Brain microvascular endothelial cell (primary cell): ENCODE results near the gene ITIH4.

Experiments used
- DNase-seq: peaks from one replicate; pipeline ENCODE4 v3.0.0-alpha.2; 2020
- H3K27ac ChIP-seq: fragments of 250-450 bp; sonication (Bioruptor Pico); 2 replicates; pipeline ENCODE4 v1.5.1; 2020; ENCODE audit warnings: mild to moderate bottlenecking, moderate library complexity
- H3K27me3 ChIP-seq: fragments of 250-450 bp; sonication (Bioruptor Pico); replicated peaks from 2 replicates; pipeline ENCODE4 v1.5.1; 2020; ENCODE audit warnings: mild to moderate bottlenecking
- H3K36me3 ChIP-seq: fragments of 250-450 bp; sonication (Bioruptor Pico); replicated peaks from 2 replicates; pipeline ENCODE4 v1.5.1; 2020; ENCODE audit warnings: mild to moderate bottlenecking
- H3K4me3 ChIP-seq: 2 replicates; pipeline ENCODE4 v1.5.1; 2011; ENCODE audit warnings: low read depth, mild to moderate bottlenecking, control low read depth, low read length, moderate library complexity
- in situ Hi-C: cut with HindIII; loops from 2 replicates; pipeline ENCODE4 v1.10.0; 2017; ENCODE audit warnings: low sequenced_read_pairs, low pct_ligation_motif_present
- TF ChIP-seq, protein P1 (sequence below): IDR thresholded peaks from 2 replicates; pipeline ENCODE4 v1.5.1; 2011; ENCODE audit warnings: low read depth, mild to moderate bottlenecking, moderate library complexity, low read length, control low read depth, inconsistent platforms; ENCODE audit errors: missing control alignments

Gene ITIH4

DNA sequence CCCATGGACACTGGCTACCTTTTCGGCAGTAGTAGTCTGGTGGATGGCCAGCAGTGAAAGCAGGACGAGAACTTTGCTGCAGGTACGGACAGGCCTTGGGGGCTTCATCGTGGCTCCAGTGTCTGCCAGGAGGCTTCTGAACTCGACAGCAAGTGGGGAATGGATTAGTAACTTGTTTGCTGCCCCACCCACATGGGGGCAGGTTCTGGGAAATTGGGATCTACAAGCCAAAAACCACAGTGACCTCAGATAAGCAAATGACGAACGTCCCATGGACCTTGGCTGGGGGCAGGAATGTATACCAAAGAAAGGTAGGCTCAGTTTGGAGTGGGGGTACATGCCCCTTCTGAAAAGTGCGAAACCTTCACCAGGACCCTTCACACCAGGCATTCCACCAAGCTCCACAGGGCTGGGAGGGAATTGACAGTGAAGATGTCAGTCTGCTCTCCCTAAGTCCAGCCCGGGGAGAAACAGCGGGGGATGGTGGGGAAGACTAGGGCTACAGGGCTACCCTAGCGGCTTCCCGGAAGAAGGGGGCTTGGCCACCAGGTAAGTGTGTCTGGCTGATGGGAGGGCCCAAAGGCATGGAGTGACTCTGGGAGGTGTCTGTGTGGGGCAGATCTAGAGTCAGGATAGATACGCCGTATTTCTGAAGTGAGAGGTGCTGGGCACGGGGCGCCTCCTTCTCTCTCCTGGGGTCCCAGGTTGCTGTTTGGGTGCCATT is at the start of gene ITIH4:
TSS of gene ITIH4 (minus strand) at position 138 of the 724 bp plus-strand sequence. CDS start at position 108, 30 bp downstream.
- no peak for DNase-seq
- TF ChIP-seq, protein P1, sequence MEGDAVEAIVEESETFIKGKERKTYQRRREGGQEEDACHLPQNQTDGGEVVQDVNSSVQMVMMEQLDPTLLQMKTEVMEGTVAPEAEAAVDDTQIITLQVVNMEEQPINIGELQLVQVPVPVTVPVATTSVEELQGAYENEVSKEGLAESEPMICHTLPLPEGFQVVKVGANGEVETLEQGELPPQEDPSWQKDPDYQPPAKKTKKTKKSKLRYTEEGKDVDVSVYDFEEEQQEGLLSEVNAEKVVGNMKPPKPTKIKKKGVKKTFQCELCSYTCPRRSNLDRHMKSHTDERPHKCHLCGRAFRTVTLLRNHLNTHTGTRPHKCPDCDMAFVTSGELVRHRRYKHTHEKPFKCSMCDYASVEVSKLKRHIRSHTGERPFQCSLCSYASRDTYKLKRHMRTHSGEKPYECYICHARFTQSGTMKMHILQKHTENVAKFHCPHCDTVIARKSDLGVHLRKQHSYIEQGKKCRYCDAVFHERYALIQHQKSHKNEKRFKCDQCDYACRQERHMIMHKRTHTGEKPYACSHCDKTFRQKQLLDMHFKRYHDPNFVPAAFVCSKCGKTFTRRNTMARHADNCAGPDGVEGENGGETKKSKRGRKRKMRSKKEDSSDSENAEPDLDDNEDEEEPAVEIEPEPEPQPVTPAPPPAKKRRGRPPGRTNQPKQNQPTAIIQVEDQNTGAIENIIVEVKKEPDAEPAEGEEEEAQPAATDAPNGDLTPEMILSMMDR: no peak
- in situ Hi-C loops: no loop called here
- Histone ChIP-seq H3K27me3 (no peaks in the 10 kb centered on the region), H3K4me3 (no peak within 1 kb of the TSS), H3K27ac (no peak within 1 kb of the TSS), H3K36me3 (no peaks in the 10 kb centered on the region)

DNA sequence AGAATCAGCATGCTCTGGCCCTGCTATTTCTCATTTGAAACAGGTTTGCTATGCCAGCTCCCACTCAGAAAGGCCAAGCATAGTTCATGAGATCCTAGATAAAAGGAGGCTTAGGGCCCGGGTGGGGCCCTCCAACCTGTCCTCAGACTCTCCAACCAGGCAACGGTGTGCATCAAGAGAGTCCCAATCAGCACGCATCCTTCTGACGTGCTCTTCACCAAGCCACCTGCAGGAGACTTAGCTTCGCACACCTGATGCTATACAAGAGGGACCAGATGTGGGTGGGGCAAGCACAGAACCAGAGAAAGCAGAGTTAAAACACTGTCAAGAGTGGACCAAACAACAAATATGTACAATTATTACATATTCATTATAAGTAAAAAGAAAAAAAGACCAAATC is 49.6 kb upstream of the ITIH4 start:
- no peak overlapping the region for H3K27ac ChIP-seq
- no peak for DNase-seq
- in situ Hi-C loops: no loop called here

DNA sequence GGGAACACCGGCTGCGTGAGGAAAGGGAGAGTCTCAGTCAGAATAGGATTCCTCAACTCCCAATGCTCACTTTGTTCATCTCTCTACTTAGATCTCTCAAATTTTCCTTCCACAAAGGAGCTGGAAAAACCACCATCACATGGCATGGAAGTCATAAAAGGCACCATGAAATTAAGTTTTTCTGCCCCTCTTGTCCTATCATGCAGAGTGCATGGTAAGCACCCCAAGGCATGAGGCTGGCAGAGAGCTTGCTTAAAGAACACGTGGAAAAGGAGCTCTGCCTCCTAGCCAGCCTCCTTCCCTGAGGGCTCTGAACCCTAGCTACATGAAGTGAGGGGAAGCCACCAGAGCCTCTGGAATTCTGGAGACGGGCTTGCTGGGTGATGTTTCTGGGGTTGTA is 49.1 kb upstream of the ITIH4 start:
- no peak for DNase-seq

More for the DNA sequence above, 49.6 kb upstream of the ITIH4 start:
- Histone ChIP-seq H3K27me3 (no peaks in the 10 kb centered on the region), H3K4me3 (no peak overlapping the region), H3K36me3 (no peaks in the 10 kb centered on the region)
- TF ChIP-seq, protein P1: no peak

DNA sequence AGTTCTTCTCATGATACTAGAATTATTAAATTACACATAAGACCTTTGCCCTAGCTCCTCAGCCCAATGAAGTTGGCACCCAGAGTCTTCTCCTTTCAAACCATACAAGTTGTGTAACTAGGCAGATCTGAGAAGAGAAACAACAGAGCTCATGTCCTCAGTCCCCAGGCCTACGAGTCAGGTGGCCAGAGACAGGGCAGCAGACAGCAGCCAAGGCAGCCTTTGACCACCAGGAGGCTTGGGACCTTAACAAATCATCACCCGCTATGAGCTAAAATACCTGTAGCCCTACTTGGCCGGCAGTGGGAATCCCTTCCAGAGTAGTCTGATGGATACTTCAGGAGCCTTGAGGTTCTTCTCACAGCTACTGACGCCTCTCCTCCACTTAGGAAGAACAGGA is 48.6 kb upstream of the ITIH4 start:
- DNase-seq: no peak
- Histone ChIP-seq H3K27me3 (no peaks in the 10 kb centered on the region), H3K4me3 (no peak overlapping the region), H3K27ac (no peak overlapping the region), H3K36me3 (no peaks in the 10 kb centered on the region)
- in situ Hi-C loops: no loop called here
- TF ChIP-seq, protein P1: peak; percentile 34

More for the DNA sequence above, 49.1 kb upstream of the ITIH4 start:
- TF ChIP-seq, protein P1: no peak
- Histone ChIP-seq H3K36me3 (no peaks in the 10 kb centered on the region), H3K27me3 (no peaks in the 10 kb centered on the region), H3K4me3 (no peak overlapping the region), H3K27ac (no peak overlapping the region)
- in situ Hi-C loops: no loop called here

DNA sequence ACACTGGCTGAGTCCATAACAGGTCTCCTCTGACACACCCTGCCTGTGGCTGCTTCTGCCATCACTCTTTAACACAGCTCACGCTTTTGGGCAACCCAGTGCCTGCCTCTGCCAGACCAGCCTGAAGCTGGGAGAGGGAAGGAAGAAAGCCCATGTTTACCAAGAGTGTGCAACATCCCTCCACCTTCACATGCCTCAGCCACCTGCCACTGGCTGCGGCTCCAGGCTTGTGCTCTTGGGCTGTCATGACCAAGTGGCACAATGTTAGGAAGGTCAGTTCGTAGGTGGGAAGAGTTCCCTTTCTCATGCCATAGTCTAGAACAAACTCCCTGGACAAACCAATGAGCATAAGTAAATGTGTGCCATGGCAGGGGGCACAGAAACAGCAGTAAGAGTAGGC is 46.6 kb upstream of the ITIH4 start:
- TF ChIP-seq, protein P1: no peak
- H3K27me3 ChIP-seq: no peaks in the 10 kb centered on the region
- no peak overlapping the region for H3K27ac ChIP-seq
- H3K4me3 ChIP-seq: no peak overlapping the region
- no peak for DNase-seq
- no peaks in the 10 kb centered on the region for H3K36me3 ChIP-seq
- in situ Hi-C loops: no loop called here
